Measurements from ENCODE around the gene GSTK1.

GRCh38 chr7:143280160-143280559 lies 16.9 kb downstream of the GSTK1 start:
- TF ChIP-seq CTCF (IDR thresholded peaks at IDR 0.05), result no peak
- no peak for TF ChIP-seq POLR2A (IDR thresholded peaks at IDR 0.05)
